SKM-1 treated with dmso at 0.1 percent for 144 hours (cell line): Measurements from ENCODE around the gene KIR3DL3.
"Not testable (repeated sequence)": the region's sequence is repeated elsewhere in the genome, so short reads cannot be mapped to it uniquely, and the experiment has no call there.

Experiments
- DNase-seq: peaks from one replicate; lab custom pipeline; 2025; ENCODE audit not compliant: unreplicated experiment; lab: John Stamatoyannopoulos, UW

The KIR3DL3 gene

DNA sequence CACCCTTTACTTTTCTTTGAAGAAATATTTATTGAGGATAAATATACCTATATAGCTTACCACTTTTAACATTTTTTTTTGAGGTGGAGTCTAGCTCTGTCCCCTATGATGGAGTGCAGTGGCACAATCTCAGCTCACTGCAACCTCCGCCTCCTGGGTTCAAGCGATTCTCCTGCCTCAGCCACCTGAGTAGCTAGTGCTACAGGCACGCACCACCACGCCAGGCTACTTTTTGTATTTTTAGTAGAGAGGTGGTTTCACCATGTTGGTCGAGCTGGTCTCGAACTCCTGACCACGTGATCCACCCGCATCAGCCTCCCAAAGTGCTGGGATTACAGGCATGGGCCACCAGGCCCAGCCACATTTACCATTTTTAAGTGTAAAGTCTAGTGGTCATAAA, 51.6 kb downstream of the KIR3DL3 start:
- not testable (repeated sequence) for DNase-seq

DNA sequence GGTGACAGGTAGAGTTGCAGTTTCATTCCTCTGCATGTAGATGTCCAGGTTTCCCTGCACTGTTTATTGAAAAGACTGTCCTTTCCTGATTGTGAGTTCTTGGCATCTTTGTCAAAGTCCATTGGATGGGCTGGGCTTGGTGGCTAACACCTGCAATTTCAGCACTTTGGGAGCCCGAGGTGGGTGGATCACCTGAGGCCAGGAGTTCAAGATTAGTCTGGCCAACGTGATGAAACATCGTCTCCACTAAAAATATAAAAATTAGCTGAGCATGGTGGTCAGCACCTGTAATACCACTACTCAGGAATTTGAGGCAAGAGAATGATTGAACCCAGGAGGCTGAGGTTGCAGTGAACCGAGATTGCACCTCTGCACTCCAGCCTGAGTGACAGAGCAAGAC, 53.6 kb downstream of the KIR3DL3 start:
- DNase-seq = not testable (repeated sequence)

DNA sequence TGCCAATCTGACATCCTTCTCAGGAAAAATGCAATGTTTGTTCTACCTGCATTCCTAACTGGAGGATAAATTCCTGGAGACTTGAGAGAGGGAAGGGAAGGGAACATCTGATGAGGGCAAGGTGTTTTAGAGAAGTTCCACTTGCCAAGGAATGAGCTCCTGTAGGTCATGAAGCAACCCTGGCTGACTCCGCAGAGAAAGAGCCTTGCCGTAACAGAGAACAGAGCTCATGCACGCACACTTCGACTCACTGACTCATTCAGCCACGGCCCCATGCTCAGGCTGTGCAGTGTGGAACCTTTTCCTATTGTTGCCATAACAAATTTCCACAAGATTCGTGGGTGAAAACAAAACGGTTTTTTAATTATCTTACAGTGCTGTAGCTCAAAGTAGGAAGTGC, 54.7 kb downstream of the KIR3DL3 start:
- not testable (repeated sequence) for DNase-seq

DNA sequence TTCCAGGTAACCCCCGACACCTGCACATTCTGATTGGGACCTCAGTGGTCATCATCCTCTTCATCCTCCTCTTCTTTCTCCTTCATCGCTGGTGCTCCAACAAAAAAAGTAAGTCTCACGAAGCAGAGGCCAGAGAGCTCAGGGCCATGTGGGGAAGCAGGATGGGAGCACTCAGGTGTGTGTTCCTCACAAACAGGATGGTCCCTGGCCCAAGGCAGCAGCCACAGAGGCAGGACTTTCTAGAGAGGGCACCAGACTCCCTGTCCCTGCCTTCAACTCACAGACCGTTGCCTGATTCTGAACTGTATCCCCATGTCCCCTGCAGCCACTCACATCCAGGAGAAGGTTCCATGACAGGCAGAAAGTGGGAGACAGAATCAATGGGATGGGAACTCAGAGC, 58.7 kb downstream of the KIR3DL3 start:
- not testable (repeated sequence) for DNase-seq
